ENCODE results near the gene ZNF804A.

DNA sequence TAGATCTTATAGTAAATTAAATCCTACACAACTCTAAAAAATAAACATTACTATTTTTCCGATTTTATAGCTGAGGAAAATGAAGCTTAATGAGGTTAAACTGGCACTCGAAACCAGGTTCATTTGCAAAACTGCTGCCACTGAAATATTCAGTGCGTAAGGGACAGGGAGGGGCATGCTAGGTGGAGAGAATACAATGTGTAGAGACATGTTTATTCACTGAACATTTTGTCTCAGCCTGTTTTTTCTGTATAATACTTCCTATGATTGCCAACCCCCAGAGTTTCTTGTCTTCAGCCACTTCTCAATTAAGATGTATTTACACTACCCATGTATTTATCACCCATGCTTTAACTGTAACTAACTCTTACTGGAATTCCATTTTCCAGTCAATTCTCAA is 31.6 kb upstream of the ZNF804A start:
- TF ChIP-seq, protein P1, sequence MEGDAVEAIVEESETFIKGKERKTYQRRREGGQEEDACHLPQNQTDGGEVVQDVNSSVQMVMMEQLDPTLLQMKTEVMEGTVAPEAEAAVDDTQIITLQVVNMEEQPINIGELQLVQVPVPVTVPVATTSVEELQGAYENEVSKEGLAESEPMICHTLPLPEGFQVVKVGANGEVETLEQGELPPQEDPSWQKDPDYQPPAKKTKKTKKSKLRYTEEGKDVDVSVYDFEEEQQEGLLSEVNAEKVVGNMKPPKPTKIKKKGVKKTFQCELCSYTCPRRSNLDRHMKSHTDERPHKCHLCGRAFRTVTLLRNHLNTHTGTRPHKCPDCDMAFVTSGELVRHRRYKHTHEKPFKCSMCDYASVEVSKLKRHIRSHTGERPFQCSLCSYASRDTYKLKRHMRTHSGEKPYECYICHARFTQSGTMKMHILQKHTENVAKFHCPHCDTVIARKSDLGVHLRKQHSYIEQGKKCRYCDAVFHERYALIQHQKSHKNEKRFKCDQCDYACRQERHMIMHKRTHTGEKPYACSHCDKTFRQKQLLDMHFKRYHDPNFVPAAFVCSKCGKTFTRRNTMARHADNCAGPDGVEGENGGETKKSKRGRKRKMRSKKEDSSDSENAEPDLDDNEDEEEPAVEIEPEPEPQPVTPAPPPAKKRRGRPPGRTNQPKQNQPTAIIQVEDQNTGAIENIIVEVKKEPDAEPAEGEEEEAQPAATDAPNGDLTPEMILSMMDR (IDR thresholded peaks at IDR 0.05; ENCODE audit: low read depth, low read length, poor library complexity, severe bottlenecking), result no peak
- no peak for TF ChIP-seq EZH2phosphoT487 (IDR thresholded peaks at IDR 0.05; ENCODE audit: borderline replicate concordance, low read length)
